ENCODE measurements around the gene SPARC.

The SPARC gene

GRCh38 chr5:151674626-151675610, 11.8 kb downstream of the SPARC start:
- no peak for TF ChIP-seq CTCF (IDR thresholded peaks at IDR 0.05; ENCODE audit: control insufficient read depth, extremely low read depth, insufficient read depth)
- DNase-seq (ENCODE audit: low read depth): no peak
- H3K4me3 ChIP-seq (ENCODE audit: low read depth, low read length): no peak overlapping the region

GRCh38 chr5:151673421-151673820, 13.3 kb downstream of the SPARC start:
- H3K4me3 ChIP-seq (ENCODE audit: low read depth, low read length): no peak overlapping the region
- no peak for DNase-seq (ENCODE audit: low read depth)
- no peak for TF ChIP-seq CTCF (IDR thresholded peaks at IDR 0.05; ENCODE audit: control insufficient read depth, extremely low read depth, insufficient read depth)

GRCh38 chr5:151672516-151672915, 14.2 kb downstream of the SPARC start:
- no peak for TF ChIP-seq CTCF (IDR thresholded peaks at IDR 0.05; ENCODE audit: control insufficient read depth, extremely low read depth, insufficient read depth)
- H3K4me3 ChIP-seq (ENCODE audit: low read depth, low read length): no peak overlapping the region
- DNase-seq (ENCODE audit: low read depth): no peak

GRCh38 chr5:151671950-151672349, 14.8 kb downstream of the SPARC start:
- DNase-seq (ENCODE audit: low read depth): no peak
- no peak for TF ChIP-seq CTCF (IDR thresholded peaks at IDR 0.05; ENCODE audit: control insufficient read depth, extremely low read depth, insufficient read depth)
- no peak overlapping the region for H3K4me3 ChIP-seq (ENCODE audit: low read depth, low read length)

GRCh38 chr5:151670953-151671636, 15.6 kb downstream of the SPARC start:
- no peak for TF ChIP-seq CTCF (IDR thresholded peaks at IDR 0.05; ENCODE audit: control insufficient read depth, extremely low read depth, insufficient read depth)
- no peak overlapping the region for H3K4me3 ChIP-seq (ENCODE audit: low read depth, low read length)
- no peak for DNase-seq (ENCODE audit: low read depth)

- no peak overlapping the region for H3K4me3 ChIP-seq (ENCODE audit: low read depth, low read length)
- no peak for TF ChIP-seq CTCF (IDR thresholded peaks at IDR 0.05; ENCODE audit: control insufficient read depth, extremely low read depth, insufficient read depth)
- DNase-seq (ENCODE audit: low read depth): no peak
Observed at GRCh38 chr5:151670083-151670686, 16.5 kb downstream of the SPARC start.

Measured in LNCaP clone FGC (cell line).